Adipocyte (in vitro differentiated cells): Measurements from ENCODE around the gene OR5B12.

Experiments
- DNase-seq: peaks from one replicate; pipeline ENCODE4 v3.0.0-alpha.2; 2015; ENCODE audit warnings: low read depth
- H3K27me3 ChIP-seq: replicated peaks from 2 replicates; pipeline ENCODE4 v1.7.0; 2013; ENCODE audit warnings: mild to moderate bottlenecking, low read length, moderate library complexity; ENCODE audit not compliant: control insufficient read depth, insufficient read depth
- H3K36me3 ChIP-seq: 2 replicates; pipeline ENCODE4 v1.7.0; 2013; ENCODE audit warnings: low read length, mild to moderate bottlenecking, moderate library complexity; ENCODE audit not compliant: control insufficient read depth, insufficient read depth, severe bottlenecking
- H3K4me1 ChIP-seq: 2 replicates; pipeline ENCODE4 v1.7.0; 2013; ENCODE audit warnings: mild to moderate bottlenecking, low read length, moderate library complexity; ENCODE audit not compliant: control insufficient read depth, insufficient read depth
- H3K4me3 ChIP-seq: 2 replicates; pipeline ENCODE4 v1.7.0; 2013; ENCODE audit warnings: mild to moderate bottlenecking, low read length, moderate library complexity
- H3K9ac ChIP-seq: 2 replicates; pipeline ENCODE4 v1.7.0; 2013; ENCODE audit warnings: mild to moderate bottlenecking, low read length, moderate library complexity
- H3K9me3 ChIP-seq: 2 replicates; pipeline ENCODE4 v1.7.0; 2013; ENCODE audit warnings: mild to moderate bottlenecking, low read length, moderate library complexity; ENCODE audit not compliant: control insufficient read depth

The OR5B12 gene

GRCh38 chr11:58442136-58442535 is at the start of gene OR5B12:
OR5B12 (minus strand) TSS chr11:58442236; CDS start chr11:58440151, 2,085 bp downstream.
- H3K4me3 ChIP-seq, result no peak within 1 kb of the TSS
- no peaks in the 10 kb centered on the region for H3K4me1 ChIP-seq
- H3K27me3 ChIP-seq, result no peaks in the 10 kb centered on the region
- H3K9ac ChIP-seq, result no peak within 1 kb of the TSS
- DNase-seq, result no peak
- peaks cover 21% of the 10 kb centered on the region for H3K9me3 ChIP-seq
- H3K36me3 ChIP-seq, result no peaks in the 10 kb centered on the region

GRCh38 chr11:58490827-58491226 is 48.8 kb upstream of the OR5B12 start:
- Histone ChIP-seq H3K4me1 (peaks cover 12% of the 10 kb centered on the region), H3K36me3 (no peaks in the 10 kb centered on the region), H3K4me3 (no peak overlapping the region), H3K9me3 (no peaks in the 10 kb centered on the region), H3K9ac (no peak overlapping the region), H3K27me3 (no peaks in the 10 kb centered on the region)
- DNase-seq, result no peak

DNA sequence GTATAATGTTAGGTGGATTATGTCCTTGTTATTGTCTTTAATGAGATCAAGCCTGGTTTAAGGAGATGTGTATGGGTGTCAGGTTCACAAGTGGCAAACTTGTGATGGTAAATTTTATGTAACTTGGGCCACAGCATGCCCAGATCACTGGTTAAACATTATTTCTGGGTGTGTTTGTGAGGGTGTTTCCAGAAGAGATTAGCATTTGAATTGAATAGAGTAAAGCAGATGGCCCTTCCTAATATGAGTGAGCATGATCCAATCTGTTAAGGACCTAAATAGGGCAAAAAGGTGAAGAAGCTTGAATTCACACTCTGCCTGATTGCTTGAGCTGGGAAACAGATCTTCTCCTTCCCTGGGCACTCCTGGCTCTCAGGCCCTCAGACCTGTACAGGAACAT is 45.1 kb upstream of the OR5B12 start:
- no peak overlapping the region for H3K4me3 ChIP-seq
- H3K9me3 ChIP-seq, result no peaks in the 10 kb centered on the region
- H3K27me3 ChIP-seq, result no peaks in the 10 kb centered on the region
- H3K36me3 ChIP-seq, result no peaks in the 10 kb centered on the region
- no peak overlapping the region for H3K9ac ChIP-seq
- DNase-seq, result no peak
- no peaks in the 10 kb centered on the region for H3K4me1 ChIP-seq

DNA sequence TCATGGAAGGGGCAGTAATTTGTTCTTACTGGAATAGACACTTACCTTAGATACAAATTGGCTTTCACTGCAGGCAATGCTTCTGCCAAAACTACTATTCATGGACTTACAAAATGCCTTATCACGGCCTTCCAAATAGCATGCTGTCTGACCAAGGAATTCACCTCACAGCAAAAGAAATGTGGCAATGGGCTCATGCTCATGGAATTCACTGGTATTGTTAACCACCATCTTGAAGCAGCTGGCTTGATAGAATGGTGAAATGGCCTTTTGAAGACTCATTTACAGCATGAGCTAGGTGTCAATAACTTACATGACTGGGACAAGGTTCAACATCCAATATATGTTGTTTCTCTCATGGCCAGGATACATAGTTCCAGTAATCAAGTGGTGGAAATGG is 43.9 kb upstream of the OR5B12 start:
- Histone ChIP-seq H3K4me3 (no peak overlapping the region), H3K4me1 (no peaks in the 10 kb centered on the region), H3K27me3 (no peaks in the 10 kb centered on the region)

GRCh38 chr11:58471892-58472291 is 29.9 kb upstream of the OR5B12 start:
- Histone ChIP-seq H3K4me3 (no peak overlapping the region), H3K36me3 (no peaks in the 10 kb centered on the region), H3K27me3 (no peaks in the 10 kb centered on the region), H3K9me3 (peaks cover 25% of the 10 kb centered on the region), H3K4me1 (no peaks in the 10 kb centered on the region), H3K9ac (no peak overlapping the region)
- DNase-seq, result no peak

More for the DNA sequence above, 43.9 kb upstream of the OR5B12 start:
- Histone ChIP-seq H3K9me3 (no peaks in the 10 kb centered on the region), H3K9ac (no peak overlapping the region), H3K36me3 (no peaks in the 10 kb centered on the region)
- DNase-seq, result no peak

DNA sequence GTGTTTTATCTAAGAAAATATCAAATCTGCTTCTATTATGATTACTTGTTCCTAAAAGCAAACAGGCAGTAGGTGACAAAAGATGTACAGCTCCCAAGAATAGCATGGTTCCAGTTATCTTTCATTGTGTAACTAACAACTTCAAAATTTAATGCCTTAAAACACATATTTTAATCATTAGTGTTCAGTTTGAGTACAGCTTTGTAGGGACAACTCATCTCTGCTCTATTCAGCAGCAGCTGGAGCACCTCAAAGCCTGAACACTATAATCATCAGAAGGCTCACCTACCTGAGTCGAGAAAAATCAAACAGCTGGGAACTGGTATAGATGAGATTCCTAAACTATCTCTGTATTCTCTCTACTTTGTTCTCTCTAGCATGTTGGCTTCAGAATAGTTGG is 24.3 kb upstream of the OR5B12 start:
- H3K36me3 ChIP-seq, result no peaks in the 10 kb centered on the region
- DNase-seq, result no peak
- H3K27me3 ChIP-seq, result no peaks in the 10 kb centered on the region
- no peaks in the 10 kb centered on the region for H3K4me1 ChIP-seq
- no peak overlapping the region for H3K4me3 ChIP-seq
- peaks cover 14% of the 10 kb centered on the region for H3K9me3 ChIP-seq
- no peak overlapping the region for H3K9ac ChIP-seq

DNA sequence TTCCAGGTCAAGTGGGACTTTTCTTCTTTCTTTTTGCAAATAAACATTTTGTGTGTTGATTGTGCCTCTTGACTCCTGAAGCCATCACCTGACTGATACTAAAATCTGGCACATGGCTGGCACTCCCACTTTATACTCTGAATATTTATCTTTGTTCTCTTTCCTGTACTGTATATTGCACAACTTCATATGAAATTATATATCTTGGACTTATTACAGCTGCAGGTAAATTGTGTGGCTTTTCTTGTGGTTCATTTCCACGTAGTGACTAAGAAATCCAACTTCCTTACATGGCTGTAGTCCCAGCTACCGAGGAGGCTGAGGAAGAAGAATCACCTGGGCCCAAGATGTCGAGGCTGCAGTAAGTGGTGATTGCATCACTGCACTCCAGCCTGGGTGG is 23.7 kb upstream of the OR5B12 start:
- DNase-seq, result no peak
- no peaks in the 10 kb centered on the region for H3K27me3 ChIP-seq
- H3K9me3 ChIP-seq, result peaks cover 11% of the 10 kb centered on the region
- no peaks in the 10 kb centered on the region for H3K4me1 ChIP-seq
- H3K9ac ChIP-seq, result no peak overlapping the region
- no peak overlapping the region for H3K4me3 ChIP-seq
- H3K36me3 ChIP-seq, result no peaks in the 10 kb centered on the region

DNA sequence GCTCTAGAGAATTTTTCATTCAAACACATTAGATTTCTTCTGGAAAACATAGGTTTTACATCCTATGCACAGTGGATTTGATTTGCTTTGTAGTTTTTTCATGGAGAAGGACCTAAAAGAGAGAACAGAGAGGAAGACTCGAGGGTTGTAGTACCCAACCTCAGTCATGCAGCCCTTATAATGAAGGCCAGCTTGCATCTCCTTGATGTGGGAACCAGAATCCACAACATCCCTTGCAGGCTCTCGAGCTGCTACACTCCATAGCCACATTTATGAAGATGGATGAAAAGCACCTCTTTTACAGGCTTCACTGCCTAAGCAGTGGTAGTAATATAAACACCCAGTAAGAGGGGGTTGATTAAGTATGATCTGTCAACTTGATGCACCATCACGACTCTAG is 9.5 kb upstream of the OR5B12 start:
- Histone ChIP-seq H3K9ac (no peak overlapping the region), H3K4me1 (no peaks in the 10 kb centered on the region), H3K27me3 (no peaks in the 10 kb centered on the region), H3K9me3 (peaks cover 8% of the 10 kb centered on the region), H3K36me3 (no peaks in the 10 kb centered on the region), H3K4me3 (no peak overlapping the region)
- DNase-seq, result no peak

- Histone ChIP-seq H3K36me3 (no peaks in the 10 kb centered on the region), H3K4me1 (no peaks in the 10 kb centered on the region), H3K27me3 (no peaks in the 10 kb centered on the region), H3K4me3 (no peak overlapping the region), H3K9me3 (peaks cover 19% of the 10 kb centered on the region), H3K9ac (no peak overlapping the region)
- no peak for DNase-seq
Measured at GRCh38 chr11:58446294-58446693, 4.3 kb upstream of the OR5B12 start.

DNA sequence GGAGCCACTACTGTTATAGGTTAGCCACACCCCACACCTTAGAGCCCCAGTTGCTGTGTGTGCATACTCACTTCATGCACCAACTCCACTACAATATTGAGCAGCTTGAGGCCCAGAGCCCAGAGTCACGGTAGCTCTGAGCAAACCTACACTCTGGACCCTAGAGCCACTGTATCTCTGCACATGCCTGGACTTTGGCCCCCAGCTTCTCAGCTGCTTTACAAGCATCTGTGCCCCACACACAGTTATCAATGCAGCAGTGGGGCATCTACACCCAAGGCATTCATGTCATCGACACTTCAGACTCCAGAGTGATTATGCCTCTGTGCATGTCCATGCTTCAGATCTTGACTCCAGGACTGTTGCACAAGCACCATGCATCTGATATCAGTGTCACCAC is 2.3 kb upstream of the OR5B12 start:
- Histone ChIP-seq H3K9me3 (peaks cover 19% of the 10 kb centered on the region), H3K4me3 (no peak overlapping the region), H3K36me3 (no peaks in the 10 kb centered on the region), H3K9ac (no peak overlapping the region), H3K27me3 (no peaks in the 10 kb centered on the region), H3K4me1 (no peaks in the 10 kb centered on the region)
- DNase-seq, result no peak

GRCh38 chr11:58438486-58438885 is 3.5 kb downstream of the OR5B12 start:
- H3K36me3 ChIP-seq, result no peaks in the 10 kb centered on the region
- no peaks in the 10 kb centered on the region for H3K4me1 ChIP-seq
- no peak overlapping the region for H3K4me3 ChIP-seq
- no peaks in the 10 kb centered on the region for H3K27me3 ChIP-seq
- peaks cover 20% of the 10 kb centered on the region for H3K9me3 ChIP-seq
- DNase-seq, result no peak
- no peak overlapping the region for H3K9ac ChIP-seq

DNA sequence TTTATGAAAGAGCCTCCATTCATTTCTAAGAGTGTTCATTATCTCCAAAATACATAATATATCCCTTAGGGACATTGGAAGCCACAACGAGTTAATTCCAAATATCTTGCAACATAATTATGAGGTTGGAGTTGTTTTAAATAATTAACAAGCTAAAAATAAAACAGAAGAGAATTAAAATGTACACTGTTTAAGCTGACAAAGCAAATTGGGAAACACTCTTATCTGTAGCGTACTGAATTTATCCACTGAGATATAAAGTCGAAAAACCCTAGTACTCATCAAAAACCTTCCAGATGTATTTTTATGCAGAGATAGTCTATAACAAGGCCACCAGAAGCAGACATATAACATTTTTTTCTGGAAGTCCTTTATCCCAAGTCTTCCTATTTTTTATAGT is 7.8 kb downstream of the OR5B12 start:
- no peak for DNase-seq
- Histone ChIP-seq H3K4me1 (no peaks in the 10 kb centered on the region), H3K27me3 (no peaks in the 10 kb centered on the region), H3K9me3 (peaks cover 16% of the 10 kb centered on the region), H3K4me3 (no peak overlapping the region), H3K9ac (no peak overlapping the region), H3K36me3 (no peaks in the 10 kb centered on the region)
